A673 (cell line): ENCODE data around the gene MIXL1. TPM values are rescaled to one million over a fixed set of nuclear protein-coding genes. Genes with fewer than 3 reads are reported as not detected.

ENCODE experiments used
- BruUV-seq: library from RNA; stranded (reverse); fragments of 400-500 nt; replicated peaks from 2 replicates; lab custom pipeline; 2021; lab: Mats Ljungman, UMichigan
- CTCF ChIA-PET: fragments of 300-600 bp; sonication (Branson Sonifier 250); formaldehyde crosslinking; loops from one replicate; lab custom pipeline; 2022; ENCODE audit warnings: antibody characterized with exemption; lab: Charles Lee
- POLR2A ChIA-PET: fragments of 300-600 bp; sonication (Branson Sonifier 250); formaldehyde crosslinking; loops from one replicate; lab custom pipeline; 2022; ENCODE audit warnings: antibody characterized with exemption; ENCODE audit not compliant: low non-redundant PET; lab: Charles Lee
- DNase-seq: peaks from one replicate; pipeline ENCODE4 v3.0.0-alpha.2; 2015; ENCODE audit warnings: low spot score
- H3K27ac ChIP-seq: fragments of 200-600 bp; sonication (generic); 2 replicates; pipeline ENCODE4 v1.5.1; 2016; ENCODE audit warnings: mixed run types, low read depth, mild to moderate bottlenecking, mixed read lengths, antibody characterized with exemption, low read length; ENCODE audit not compliant: poor library complexity, severe bottlenecking
- H3K27me3 ChIP-seq: fragments of 200-600 bp; sonication (generic); replicated peaks from 2 replicates; pipeline ENCODE4 v1.6.1; 2017; ENCODE audit warnings: mixed run types, low read depth, mild to moderate bottlenecking, mixed read lengths, antibody characterized with exemption, low read length; ENCODE audit not compliant: insufficient read depth, poor library complexity
- H3K36me3 ChIP-seq: fragments of 200-600 bp; sonication (generic); 2 replicates; pipeline ENCODE4 v1.6.1; 2016; ENCODE audit warnings: mixed run types, mild to moderate bottlenecking, mixed read lengths, antibody characterized with exemption, low read length; ENCODE audit not compliant: insufficient read depth, poor library complexity, severe bottlenecking
- H3K4me1 ChIP-seq: fragments of 200-600 bp; sonication (generic); 2 replicates; pipeline ENCODE4 v1.6.1; 2017; ENCODE audit warnings: mixed run types, mild to moderate bottlenecking, mixed read lengths, antibody characterized with exemption, low read length; ENCODE audit not compliant: insufficient read depth, poor library complexity, severe bottlenecking
- H3K4me3 ChIP-seq: fragments of 200-600 bp; sonication (generic); 2 replicates; pipeline ENCODE4 v1.5.1; 2016; ENCODE audit warnings: low read depth, mixed run types, mild to moderate bottlenecking, mixed read lengths, low read length; ENCODE audit not compliant: poor library complexity, severe bottlenecking
- H3K9me3 ChIP-seq: fragments of 200-600 bp; sonication (generic); 2 replicates; pipeline ENCODE4 v1.6.1; 2016; ENCODE audit warnings: mixed run types, low read depth, mild to moderate bottlenecking, mixed read lengths, antibody characterized with exemption, low read length; ENCODE audit not compliant: poor library complexity, severe bottlenecking
- CTCF ChIP-seq: fragments of 300-800, 200-600 bp; sonication (generic); conservative IDR thresholded peaks from 2 replicates; pipeline ENCODE4 v1.5.1; 2017; ENCODE audit warnings: low read depth, mild to moderate bottlenecking, antibody characterized with exemption, low read length, moderate library complexity, mixed read lengths
- EZH2 ChIP-seq: fragments of 200-600 bp; sonication (generic); IDR thresholded peaks from 2 replicates; pipeline ENCODE4 v1.6.1; 2017; ENCODE audit warnings: borderline replicate concordance, low read depth, mild to moderate bottlenecking, mixed read lengths, antibody characterized with exemption, low read length; ENCODE audit not compliant: poor library complexity, severe bottlenecking
- intact Hi-C: fragments of 100-400 bp; cut with micrococcal nuclease; formaldehyde crosslinking; loops from one replicate; pipeline ENCODE4 v1.10.0; 2022; ENCODE audit not compliant: unreplicated experiment
- total RNA-seq: library from RNA; stranded (reverse); gene quantifications from 2 replicates; pipeline ENCODE4 v1.2.3, GENCODE V29; 2021

The MIXL1 gene
- total RNA-seq, 1 experiment from 2014 or later: not detected

- Histone ChIP-seq H3K4me1 (peaks cover 10% of the 10 kb centered on the region), H3K9me3 (no peaks in the 10 kb centered on the region), H3K4me3 (peak overlapping the region; percentile 88), H3K27ac (peak overlapping the region; percentile 82), H3K27me3 (no peaks in the 10 kb centered on the region), H3K36me3 (no peaks in the 10 kb centered on the region)
- ChIA-PET POLR2A (no interaction called here), CTCF (no interaction called here)
- intact Hi-C loops: no loop called here
- DNase-seq: no peak
- TF ChIP-seq CTCF (no peak), EZH2 (no peak)
- BruUV-seq: no TSS peak
Observed at GRCh38 chr1:226187380-226187779, 36.1 kb upstream of the MIXL1 start.

- no TSS peak for BruUV-seq
- intact Hi-C loops: loop anchor here (10.0 kb wide), 1 partner anchor 130 kb away; the partner anchor contains the start of gene H3-3A
- Histone ChIP-seq H3K27ac (no peak overlapping the region), H3K27me3 (no peaks in the 10 kb centered on the region), H3K4me1 (no peaks in the 10 kb centered on the region), H3K4me3 (no peak overlapping the region), H3K36me3 (no peaks in the 10 kb centered on the region), H3K9me3 (no peaks in the 10 kb centered on the region)
- TF ChIP-seq CTCF (no peak), EZH2 (no peak)
- POLR2A ChIA-PET: no interaction called here
- CTCF ChIA-PET: no interaction called here
- no peak for DNase-seq
Observed at GRCh38 chr1:226195144-226195543, 28.3 kb upstream of the MIXL1 start.

GRCh38 chr1:226199971-226200370 is 23.5 kb upstream of the MIXL1 start:
- CTCF ChIA-PET: no interaction called here
- no peaks in the 10 kb centered on the region for H3K4me1 ChIP-seq
- H3K27ac ChIP-seq: no peak overlapping the region
- H3K27me3 ChIP-seq: no peaks in the 10 kb centered on the region
- no peak overlapping the region for H3K4me3 ChIP-seq
- TF ChIP-seq CTCF (no peak), EZH2 (no peak)
- POLR2A ChIA-PET: no interaction called here
- BruUV-seq: no TSS peak
- intact Hi-C loops: loop anchor here (2.0 to 10.0 kb wide), 2 partner anchors 133 to 135 kb away; partner anchors contain the start of gene H3-3A
- no peak for DNase-seq
- H3K9me3 ChIP-seq: no peaks in the 10 kb centered on the region
- no peaks in the 10 kb centered on the region for H3K36me3 ChIP-seq
